ENCODE results near the gene PA2G4.

DNA sequence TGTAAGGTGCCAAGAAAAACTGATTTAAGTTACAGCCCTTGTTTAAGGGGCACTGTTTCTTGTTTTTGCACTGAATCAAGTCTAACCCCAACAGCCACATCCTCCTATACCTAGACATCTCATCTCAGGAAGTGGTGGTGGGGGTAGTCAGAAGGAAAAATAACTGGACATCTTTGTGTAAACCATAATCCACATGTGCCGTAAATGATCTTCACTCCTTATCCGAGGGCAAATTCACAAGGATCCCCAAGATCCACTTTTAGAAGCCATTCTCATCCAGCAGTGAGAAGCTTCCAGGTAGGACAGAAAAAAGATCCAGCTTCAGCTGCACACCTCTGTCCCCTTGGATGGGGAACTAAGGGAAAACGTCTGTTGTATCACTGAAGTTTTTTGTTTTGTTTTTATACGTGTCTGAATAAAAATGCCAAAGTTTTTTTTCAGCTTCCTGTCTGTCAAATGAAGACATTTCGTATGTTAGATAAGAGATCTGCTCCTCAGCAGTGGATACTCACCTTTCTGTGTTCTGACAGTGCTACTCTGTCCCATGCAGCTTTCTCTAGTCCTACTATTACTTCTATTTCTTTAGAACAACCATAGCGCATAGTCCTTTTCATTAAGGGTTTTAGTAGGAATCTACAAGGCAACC, 1.2 kb upstream of the PA2G4 start:
- TF ChIP-seq POLR2A (IDR thresholded peaks at IDR 0.05; ENCODE audit: low read depth, low read length): no peak
- TF ChIP-seq, protein P1, sequence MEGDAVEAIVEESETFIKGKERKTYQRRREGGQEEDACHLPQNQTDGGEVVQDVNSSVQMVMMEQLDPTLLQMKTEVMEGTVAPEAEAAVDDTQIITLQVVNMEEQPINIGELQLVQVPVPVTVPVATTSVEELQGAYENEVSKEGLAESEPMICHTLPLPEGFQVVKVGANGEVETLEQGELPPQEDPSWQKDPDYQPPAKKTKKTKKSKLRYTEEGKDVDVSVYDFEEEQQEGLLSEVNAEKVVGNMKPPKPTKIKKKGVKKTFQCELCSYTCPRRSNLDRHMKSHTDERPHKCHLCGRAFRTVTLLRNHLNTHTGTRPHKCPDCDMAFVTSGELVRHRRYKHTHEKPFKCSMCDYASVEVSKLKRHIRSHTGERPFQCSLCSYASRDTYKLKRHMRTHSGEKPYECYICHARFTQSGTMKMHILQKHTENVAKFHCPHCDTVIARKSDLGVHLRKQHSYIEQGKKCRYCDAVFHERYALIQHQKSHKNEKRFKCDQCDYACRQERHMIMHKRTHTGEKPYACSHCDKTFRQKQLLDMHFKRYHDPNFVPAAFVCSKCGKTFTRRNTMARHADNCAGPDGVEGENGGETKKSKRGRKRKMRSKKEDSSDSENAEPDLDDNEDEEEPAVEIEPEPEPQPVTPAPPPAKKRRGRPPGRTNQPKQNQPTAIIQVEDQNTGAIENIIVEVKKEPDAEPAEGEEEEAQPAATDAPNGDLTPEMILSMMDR (IDR thresholded peaks at IDR 0.05; ENCODE audit: extremely low read depth in 1 of 2, insufficient read depth in 1 of 2, low read depth in 1 of 2, low read length in 2 of 2): no peak
- TF ChIP-seq GATA2 (IDR thresholded peaks at IDR 0.05; ENCODE audit: insufficient read depth, insufficient read length, low read depth, low read length): no peak
- TF ChIP-seq POLR2AphosphoS5 (IDR thresholded peaks at IDR 0.05; ENCODE audit: insufficient read depth, low read depth, low read length): no peak
